Adrenal gland (tissue), 12 donors: ENCODE results near the gene PIK3R4. TPM values are rescaled to one million over a fixed set of nuclear protein-coding genes. Genes with fewer than 3 reads are reported as not detected.

ENCODE experiments used
- DNase-seq, 7 donors: peaks; one replicate each; pipeline ENCODE4 v3.0.0-alpha.2; 2019 to 2020
- H3K27ac ChIP-seq, 5 donors: fragments of 200-600 bp; sonication (generic) in 4 of 5; 1 replicate in 3 of 5; 2 replicates in 2 of 5; pipeline versions ENCODE4 v1.5.1 to v1.8.0; 2016 to 2020; ENCODE audit warnings: mild to moderate bottlenecking in 1 of 5
- H3K27me3 ChIP-seq: fragments of 200-600 bp; 2 replicates; pipeline ENCODE4 v1.8.0; 2021
- H3K36me3 ChIP-seq, 2 donors: fragments of 200-600 bp; replicated peaks in 1 of 2; 1 replicate in 1 of 2; 2 replicates in 1 of 2; pipeline versions ENCODE4 v1.5.1 to v1.8.0; 2018 to 2022
- H3K4me1 ChIP-seq, 2 donors: fragments of 200-600 bp; replicated peaks in 1 of 2; 1 replicate in 1 of 2; 2 replicates in 1 of 2; pipeline versions ENCODE4 v1.5.1 to v1.8.0; 2018 to 2021
- H3K4me3 ChIP-seq, 4 donors: fragments of 200-600 bp; sonication (generic) in 3 of 4; one replicate each; pipeline ENCODE4 v1.5.1; 2016 to 2018
- H3K9me3 ChIP-seq, 3 donors: fragments of 200-600 bp; sonication (generic) in 1 of 3; replicated peaks in 1 of 3; 1 replicate in 2 of 3; 2 replicates in 1 of 3; pipeline versions ENCODE4 v1.5.1 to v1.8.0; 2016 to 2021
- POLR2A ChIP-seq, 2 donors: fragments of 450-650 bp; IDR thresholded peaks; one replicate each; pipeline ENCODE4 v1.6.1; 2017; ENCODE audit warnings: antibody characterized with exemption in 2 of 2, mild to moderate bottlenecking in 2 of 2, moderate library complexity in 1 of 2
- WGBS, 4 donors: extraction: QIAGEN DNeasy Blood & Tissue Kit in 2 of 4; methylation state at CpG; one replicate each; pipeline versions ENCODE4 v1.1.5 to v1.1.7; 2013 to 2017; 5-methylcytosine and 5-hydroxymethylcytosine counted together
- intact Hi-C, 2 donors: fragments of 100-400 bp; cut with DNase I; formaldehyde crosslinking; loops; one replicate each; pipeline versions ENCODE4 v1.14.1 to v1.15.0; 2022 to 2023
- polyA plus RNA-seq, 3 donors: library from polyadenylated mRNA; stranded (reverse); fragments of 200-250 nt in 2 of 3; fragments of 350-450 nt in 1 of 3; fragmentation: Illumina TruSeq in 1 of 3; extraction: RNeasy Lipid Tissue Mini Kit (QIAGEN cat#74804) in 1 of 3; gene quantifications; one replicate each; pipeline ENCODE4 v1.2.3, GENCODE V29; 2013 to 2014
- total RNA-seq, 9 donors: library from RNA; depleted of rRNA in 4 of 9; stranded (reverse); fragments of >200 nt in 4 of 9; fragments of 120-200 nt in 1 of 9; fragmentation: NEBNext Ultra II Directional in 1 of 9; extraction: Animal tissue kit (Norgen Biotek cat#: 25700) in 1 of 9; gene quantifications; one replicate each; pipeline versions ENCODE4 v1.1.0 to v1.2.4, GENCODE V29; 2013 to 2023
- TF ChIP-seq, protein P1 (sequence below), 6 experiments: fragments of 450-650 bp in 4 of 6; fragments of 200-600 bp in 2 of 6; sonication (generic) in 1 of 6; IDR thresholded peaks; 1 replicate in 5 of 6; 2 replicates in 1 of 6; pipeline versions ENCODE4 v1.5.1 to v1.8.0; 2016 to 2021; ENCODE audit warnings: antibody characterized with exemption in 6 of 6, mild to moderate bottlenecking in 2 of 6, moderate library complexity in 1 of 6
- donor health status: healthy with polysubstance abuse.
- donor health status: Bipolar disorder and iron deficiency.
- donor health status: DM: yes; HTN: yes; CAD: no.
- donor health status: DM: no; HTN: no; CAD: no.
- donor health status: DM: no; HTN: no; CAD: no.
- donor health status: DM: yes; HTN: yes; CAD: no.

PIK3R4 gene
- total and polyA plus RNA-seq, 12 donors: 25.2 to 66.4 (median 29.6) TPM

DNA sequence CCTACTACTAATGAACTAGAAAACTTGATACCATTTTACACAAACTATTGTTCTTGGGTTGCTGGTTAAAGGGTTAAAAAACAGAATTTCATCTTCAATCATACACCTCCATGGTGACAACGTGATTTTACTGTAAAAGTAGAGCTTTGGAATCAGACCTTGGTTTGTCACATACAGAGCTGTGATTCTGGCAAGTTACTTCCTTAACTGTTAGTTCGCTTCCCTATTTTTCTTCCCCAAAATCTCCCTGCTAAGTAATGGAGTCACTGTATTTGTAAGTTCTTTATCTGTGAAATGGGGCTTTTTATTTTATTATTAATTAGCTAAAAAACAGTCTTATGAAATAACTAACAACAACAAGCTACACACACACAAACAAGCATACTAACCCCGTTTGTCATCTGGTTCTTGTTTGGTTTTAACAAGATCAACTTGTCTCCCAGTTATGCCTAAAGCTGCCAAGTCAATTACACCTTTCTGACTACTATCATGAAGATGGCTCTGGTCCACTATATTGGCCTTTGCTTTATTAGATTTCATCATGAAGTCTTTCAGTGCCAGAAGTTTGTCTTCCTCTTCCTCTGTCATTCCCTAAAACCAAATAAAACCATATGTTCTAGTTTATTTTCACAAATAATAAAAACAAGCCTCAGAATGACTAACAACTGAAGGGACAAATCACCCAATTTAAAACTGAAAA lies 38.6 kb downstream of the PIK3R4 start:
- H3K36me3 ChIP-seq: peaks cover 0 to 5% of the 10 kb centered on the region in 2 donors
- 64 to 78% (median 73%) methylated on average over 3 of the region's 3 CpGs for WGBS, 4 donors

DNA sequence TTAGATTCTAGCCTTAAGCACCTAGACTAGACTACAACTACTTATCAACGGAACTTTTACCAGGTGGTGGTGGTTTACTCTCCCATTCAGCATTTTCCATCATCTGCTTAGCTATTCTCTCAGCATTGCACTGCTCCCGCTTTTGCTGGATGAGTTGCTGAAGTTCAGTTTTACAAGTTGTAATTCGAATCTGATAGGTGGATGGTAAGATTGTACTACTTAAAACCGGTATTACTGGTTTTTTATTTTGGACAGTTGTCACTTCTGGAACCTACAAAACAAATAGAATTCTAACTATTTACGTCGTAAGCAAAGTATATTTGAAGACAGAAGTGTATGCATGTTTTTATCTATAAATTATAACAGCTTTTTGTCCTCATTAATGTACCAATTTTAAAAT lies 41.1 kb downstream of the PIK3R4 start:
- no peak for DNase-seq
- TF ChIP-seq POLR2A (IDR thresholded peaks at IDR 0.05): no peak
- TF ChIP-seq, protein P1, sequence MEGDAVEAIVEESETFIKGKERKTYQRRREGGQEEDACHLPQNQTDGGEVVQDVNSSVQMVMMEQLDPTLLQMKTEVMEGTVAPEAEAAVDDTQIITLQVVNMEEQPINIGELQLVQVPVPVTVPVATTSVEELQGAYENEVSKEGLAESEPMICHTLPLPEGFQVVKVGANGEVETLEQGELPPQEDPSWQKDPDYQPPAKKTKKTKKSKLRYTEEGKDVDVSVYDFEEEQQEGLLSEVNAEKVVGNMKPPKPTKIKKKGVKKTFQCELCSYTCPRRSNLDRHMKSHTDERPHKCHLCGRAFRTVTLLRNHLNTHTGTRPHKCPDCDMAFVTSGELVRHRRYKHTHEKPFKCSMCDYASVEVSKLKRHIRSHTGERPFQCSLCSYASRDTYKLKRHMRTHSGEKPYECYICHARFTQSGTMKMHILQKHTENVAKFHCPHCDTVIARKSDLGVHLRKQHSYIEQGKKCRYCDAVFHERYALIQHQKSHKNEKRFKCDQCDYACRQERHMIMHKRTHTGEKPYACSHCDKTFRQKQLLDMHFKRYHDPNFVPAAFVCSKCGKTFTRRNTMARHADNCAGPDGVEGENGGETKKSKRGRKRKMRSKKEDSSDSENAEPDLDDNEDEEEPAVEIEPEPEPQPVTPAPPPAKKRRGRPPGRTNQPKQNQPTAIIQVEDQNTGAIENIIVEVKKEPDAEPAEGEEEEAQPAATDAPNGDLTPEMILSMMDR (IDR thresholded peaks at IDR 0.05): no peak
- no peak overlapping the region for H3K27ac ChIP-seq
- H3K9me3 ChIP-seq: no peaks in the 10 kb centered on the region
- no peaks in the 10 kb centered on the region for H3K4me1 ChIP-seq
- peaks cover 0 to 24% of the 10 kb centered on the region in 2 donors for H3K36me3 ChIP-seq
- no peak overlapping the region for H3K4me3 ChIP-seq
- intact Hi-C loops: no loop called here
- no peaks in the 10 kb centered on the region for H3K27me3 ChIP-seq
- WGBS, 4 donors: 78 to 98% (median 92%) methylated on average over 6 of the region's 6 CpGs

More for the DNA sequence above, 38.6 kb downstream of the PIK3R4 start:
- Histone ChIP-seq H3K27ac (no peak overlapping the region), H3K9me3 (no peaks in the 10 kb centered on the region), H3K4me3 (no peak overlapping the region), H3K4me1 (no peaks in the 10 kb centered on the region), H3K27me3 (no peaks in the 10 kb centered on the region)
- intact Hi-C loops: no loop called here
- DNase-seq: no peak
- no peak for TF ChIP-seq POLR2A (IDR thresholded peaks at IDR 0.05)
- TF ChIP-seq, protein P1 (IDR thresholded peaks at IDR 0.05): no peak

DNA sequence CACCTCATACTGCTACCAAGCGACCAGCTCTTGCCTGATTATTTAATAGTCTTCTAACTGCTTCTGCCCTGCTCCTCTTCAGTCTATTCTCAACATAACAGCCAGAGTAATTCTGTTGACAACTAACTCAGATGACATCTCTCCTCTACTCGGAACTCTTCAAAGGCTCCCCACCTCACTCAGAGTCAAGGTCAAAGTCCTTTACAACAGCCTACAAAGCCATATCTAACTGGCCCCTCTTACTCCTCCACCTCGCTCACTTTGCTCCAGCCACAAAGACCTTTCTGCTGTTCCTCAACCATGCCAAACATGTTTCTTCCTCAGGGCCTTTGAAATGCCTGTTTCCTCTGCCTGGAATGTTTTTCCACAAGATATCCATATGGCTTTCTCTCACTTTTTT lies 43.6 kb downstream of the PIK3R4 start:
- no peak overlapping the region for H3K27ac ChIP-seq
- no peaks in the 10 kb centered on the region for H3K9me3 ChIP-seq
- 86 to 93% (median 89%) methylated on average over 3 of the region's 3 CpGs for WGBS, 4 donors
- no peak overlapping the region for H3K4me3 ChIP-seq
- TF ChIP-seq, protein P1 (IDR thresholded peaks at IDR 0.05): no peak
- TF ChIP-seq POLR2A (IDR thresholded peaks at IDR 0.05): no peak
- DNase-seq: no peak
- no peaks in the 10 kb centered on the region for H3K4me1 ChIP-seq
- intact Hi-C loops: no loop called here
- no peaks in the 10 kb centered on the region for H3K27me3 ChIP-seq
- H3K36me3 ChIP-seq: peaks cover 0 to 24% of the 10 kb centered on the region in 2 donors

DNA sequence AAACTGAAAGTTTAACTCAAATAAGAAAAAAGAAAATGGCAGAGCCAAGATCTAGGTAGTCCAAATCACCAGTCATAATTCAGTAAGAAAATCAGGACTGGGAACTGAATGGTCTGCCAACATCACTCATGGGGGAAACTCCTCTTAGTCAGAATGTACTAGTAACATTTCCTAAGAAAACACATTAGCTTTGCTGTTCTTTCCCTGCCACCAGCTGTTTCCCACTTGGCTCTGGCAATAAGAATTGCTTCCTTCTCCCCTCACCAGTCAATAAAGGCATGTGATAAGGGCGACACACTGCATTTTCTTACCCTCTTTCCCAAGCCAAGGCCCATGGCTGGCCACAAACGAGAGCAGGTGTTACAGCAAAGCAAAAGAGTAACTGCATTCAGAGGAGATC lies 46.1 kb downstream of the PIK3R4 start:
- H3K4me1 ChIP-seq: no peaks in the 10 kb centered on the region
- 71 to 86% (median 83%) methylated on average over 2 of the region's 2 CpGs for WGBS, 4 donors
- no peaks in the 10 kb centered on the region for H3K27me3 ChIP-seq
- intact Hi-C loops: no loop called here
- no peak for TF ChIP-seq POLR2A (IDR thresholded peaks at IDR 0.05)
- TF ChIP-seq, protein P1 (IDR thresholded peaks at IDR 0.05): no peak
- no peak overlapping the region for H3K27ac ChIP-seq
- H3K4me3 ChIP-seq: no peak overlapping the region
- DNase-seq: no peak
- peaks cover 0 to 19% of the 10 kb centered on the region in 2 donors for H3K36me3 ChIP-seq
- H3K9me3 ChIP-seq: no peaks in the 10 kb centered on the region
